Osteocyte (in vitro differentiated cells): ENCODE measurements around the gene DUS2. TPM values are rescaled to one million over a fixed set of nuclear protein-coding genes. Genes with fewer than 3 reads are reported as not detected.
"Not testable (repeated sequence)": the region's sequence is repeated elsewhere in the genome, so short reads cannot be mapped to it uniquely, and the experiment has no call there.

ENCODE experiments used
- DNase-seq: peaks from one replicate; pipeline ENCODE4 v3.0.0; 2021; ENCODE audit warnings: mixed read lengths; ENCODE audit not compliant: unreplicated experiment; ENCODE audit errors: extremely low spot score
- H3K27ac Mint-ChIP-seq: one replicate; pipeline ENCODE4 v1.8.0; 2021; ENCODE audit warnings: mild to moderate bottlenecking, mixed read lengths; ENCODE audit not compliant: unreplicated experiment
- H3K27me3 Mint-ChIP-seq: one replicate; pipeline ENCODE4 v1.8.0; 2021; ENCODE audit warnings: mixed read lengths; ENCODE audit not compliant: unreplicated experiment
- H3K36me3 Mint-ChIP-seq: one replicate; pipeline ENCODE4 v1.8.0; 2021; ENCODE audit warnings: mixed read lengths; ENCODE audit not compliant: unreplicated experiment
- H3K4me1 Mint-ChIP-seq: one replicate; pipeline ENCODE4 v1.8.0; 2021; ENCODE audit warnings: mixed read lengths; ENCODE audit not compliant: unreplicated experiment
- H3K4me3 Mint-ChIP-seq: one replicate; pipeline ENCODE4 v1.8.0; 2021; ENCODE audit warnings: mild to moderate bottlenecking, moderate library complexity, mixed read lengths; ENCODE audit not compliant: unreplicated experiment
- H3K9me3 Mint-ChIP-seq: one replicate; pipeline ENCODE4 v1.8.0; 2021; ENCODE audit warnings: mixed read lengths; ENCODE audit not compliant: unreplicated experiment
- total RNA-seq: library from RNA; stranded (reverse); gene quantifications from 2 replicates; pipeline ENCODE4 v1.2.1, GENCODE V29; 2021
- TF ChIP-seq, protein P1 (sequence below): fragments of 200-600 bp; sonication (generic); IDR thresholded peaks from 2 replicates; pipeline ENCODE4 v1.5.0; 2021; ENCODE audit warnings: antibody characterized with exemption, mild to moderate bottlenecking, moderate library complexity

Gene DUS2
- total RNA-seq, 1 donor from 2014 or later = 17.2 TPM

DNA sequence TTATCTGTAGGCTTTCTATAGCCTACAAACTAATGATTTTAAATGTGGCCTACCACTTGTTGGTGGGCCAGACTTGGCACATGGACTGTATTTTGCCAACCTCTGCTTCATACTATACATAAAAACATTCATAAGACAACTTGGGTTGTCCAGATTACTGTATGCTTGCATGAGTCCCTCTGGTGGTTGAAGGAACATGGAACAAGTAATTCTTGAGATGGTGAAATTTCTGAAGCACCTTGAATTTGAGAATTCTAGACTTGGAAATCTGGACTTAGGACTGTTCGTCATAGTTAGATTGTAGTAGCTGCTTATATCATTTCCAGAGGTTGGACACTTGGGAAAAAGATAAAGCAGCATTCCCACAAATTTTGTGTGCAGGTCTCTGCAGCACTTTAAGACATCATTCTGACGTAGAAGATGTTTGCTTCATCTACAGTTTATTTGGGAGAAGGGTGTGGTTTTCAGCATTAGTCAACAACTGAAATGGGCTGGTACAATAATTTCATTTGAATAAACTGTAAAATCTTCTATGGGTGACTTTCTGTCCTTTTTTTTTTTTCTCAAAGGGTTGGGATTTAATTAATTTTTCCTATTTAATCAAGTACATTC is 93.3 kb downstream of the DUS2 start:
- H3K27ac Mint-ChIP-seq = no peak overlapping the region
- no peak for DNase-seq
- no peaks in the 10 kb centered on the region for H3K36me3 Mint-ChIP-seq
- H3K4me3 Mint-ChIP-seq = no peak overlapping the region
- TF ChIP-seq, protein P1, sequence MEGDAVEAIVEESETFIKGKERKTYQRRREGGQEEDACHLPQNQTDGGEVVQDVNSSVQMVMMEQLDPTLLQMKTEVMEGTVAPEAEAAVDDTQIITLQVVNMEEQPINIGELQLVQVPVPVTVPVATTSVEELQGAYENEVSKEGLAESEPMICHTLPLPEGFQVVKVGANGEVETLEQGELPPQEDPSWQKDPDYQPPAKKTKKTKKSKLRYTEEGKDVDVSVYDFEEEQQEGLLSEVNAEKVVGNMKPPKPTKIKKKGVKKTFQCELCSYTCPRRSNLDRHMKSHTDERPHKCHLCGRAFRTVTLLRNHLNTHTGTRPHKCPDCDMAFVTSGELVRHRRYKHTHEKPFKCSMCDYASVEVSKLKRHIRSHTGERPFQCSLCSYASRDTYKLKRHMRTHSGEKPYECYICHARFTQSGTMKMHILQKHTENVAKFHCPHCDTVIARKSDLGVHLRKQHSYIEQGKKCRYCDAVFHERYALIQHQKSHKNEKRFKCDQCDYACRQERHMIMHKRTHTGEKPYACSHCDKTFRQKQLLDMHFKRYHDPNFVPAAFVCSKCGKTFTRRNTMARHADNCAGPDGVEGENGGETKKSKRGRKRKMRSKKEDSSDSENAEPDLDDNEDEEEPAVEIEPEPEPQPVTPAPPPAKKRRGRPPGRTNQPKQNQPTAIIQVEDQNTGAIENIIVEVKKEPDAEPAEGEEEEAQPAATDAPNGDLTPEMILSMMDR = peak; percentile 46
- peaks cover 6% of the 10 kb centered on the region for H3K9me3 Mint-ChIP-seq
- H3K4me1 Mint-ChIP-seq = peaks cover 2% of the 10 kb centered on the region
- no peaks in the 10 kb centered on the region for H3K27me3 Mint-ChIP-seq

DNA sequence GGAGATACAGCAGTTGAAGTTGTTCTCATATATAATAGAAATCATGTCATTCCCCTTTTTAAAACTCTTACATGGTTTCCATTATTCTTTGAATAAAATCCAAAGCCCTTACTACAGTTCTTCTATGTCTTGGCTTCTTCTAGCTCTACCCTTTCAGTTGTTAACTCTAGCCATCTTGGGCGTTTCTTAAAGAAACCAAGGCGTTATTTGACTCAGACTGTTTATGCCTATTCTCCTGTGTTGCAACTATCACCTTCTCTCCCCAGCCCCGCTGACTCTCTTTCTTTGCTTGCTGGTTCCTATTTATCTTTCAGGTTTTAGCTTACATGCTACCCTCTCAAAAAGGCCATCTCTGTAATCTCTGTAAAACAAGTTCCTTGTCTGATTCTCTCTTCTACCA is 94.8 kb downstream of the DUS2 start:
- H3K27me3 Mint-ChIP-seq = no peaks in the 10 kb centered on the region
- DNase-seq = no peak
- no peak overlapping the region for H3K27ac Mint-ChIP-seq
- H3K4me1 Mint-ChIP-seq = peaks cover 2% of the 10 kb centered on the region
- H3K36me3 Mint-ChIP-seq = no peaks in the 10 kb centered on the region
- H3K9me3 Mint-ChIP-seq = no peaks in the 10 kb centered on the region
- no peak overlapping the region for H3K4me3 Mint-ChIP-seq
- TF ChIP-seq, protein P1 = no peak

DNA sequence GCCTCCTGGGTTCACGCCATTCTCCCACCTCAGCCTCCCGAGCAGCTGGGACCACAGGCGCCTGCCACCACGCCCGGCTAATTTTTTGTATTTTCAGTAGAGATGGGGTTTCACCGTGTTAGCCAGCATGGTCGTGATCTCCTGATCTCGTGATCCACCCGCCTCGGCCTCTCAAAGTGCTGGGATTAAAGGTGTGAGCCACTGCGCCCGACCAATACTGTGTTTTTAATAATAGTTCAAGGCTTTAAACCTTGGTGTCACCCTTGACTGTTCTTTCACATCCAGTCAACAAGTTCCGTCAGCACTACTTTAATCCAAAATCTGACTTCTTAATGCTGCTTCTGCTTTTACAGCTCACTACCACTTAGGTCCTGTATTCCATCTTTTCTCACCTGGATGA is 95.9 kb downstream of the DUS2 start:
- not testable (repeated sequence) for H3K36me3 Mint-ChIP-seq, H3K27me3 Mint-ChIP-seq, DNase-seq, H3K4me3 Mint-ChIP-seq, H3K9me3 Mint-ChIP-seq, H3K27ac Mint-ChIP-seq, H3K4me1 Mint-ChIP-seq

DNA sequence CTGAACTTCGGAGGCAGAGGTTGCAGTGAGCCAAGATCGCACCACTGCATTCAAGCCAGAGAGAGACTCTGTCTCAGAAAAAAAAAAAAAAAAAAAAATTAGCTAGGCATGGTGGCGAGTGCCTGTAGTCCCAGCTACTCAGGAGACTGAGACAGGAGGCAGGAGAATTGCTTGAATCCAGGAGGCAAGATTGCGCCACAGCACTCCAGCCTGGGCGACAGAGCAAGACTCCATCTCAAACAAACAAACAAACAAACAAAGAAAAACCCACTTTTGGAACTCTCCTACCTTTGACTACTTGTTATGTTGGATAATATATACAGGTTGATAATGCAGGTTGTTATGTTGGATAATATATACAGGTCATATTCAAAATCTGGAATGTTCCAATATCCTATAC is 97.4 kb downstream of the DUS2 start:
- not testable (repeated sequence) for DNase-seq, H3K4me1 Mint-ChIP-seq, H3K27me3 Mint-ChIP-seq, H3K27ac Mint-ChIP-seq, H3K36me3 Mint-ChIP-seq, H3K4me3 Mint-ChIP-seq, H3K9me3 Mint-ChIP-seq

DNA sequence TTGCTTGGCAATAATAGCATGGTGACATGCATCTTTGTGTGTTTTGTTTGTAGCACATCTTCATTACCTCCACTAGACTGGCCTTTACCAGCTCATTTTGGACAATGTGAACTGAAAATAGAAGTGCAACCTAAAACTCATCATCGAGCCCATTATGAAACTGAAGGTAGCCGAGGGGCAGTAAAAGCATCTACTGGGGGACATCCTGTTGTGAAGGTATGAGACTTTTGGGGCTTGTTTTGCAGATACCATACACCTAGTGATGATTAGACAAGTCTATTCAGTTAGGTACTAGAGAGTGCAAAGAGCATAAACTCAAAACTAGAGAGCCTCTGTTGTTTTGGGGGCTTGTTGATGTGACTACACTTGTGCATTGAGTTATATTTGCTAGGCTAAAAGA is 103.3 kb downstream of the DUS2 start:
- no peaks in the 10 kb centered on the region for H3K27me3 Mint-ChIP-seq
- no peak overlapping the region for H3K27ac Mint-ChIP-seq
- no peak overlapping the region for H3K4me3 Mint-ChIP-seq
- peaks cover 21% of the 10 kb centered on the region for H3K4me1 Mint-ChIP-seq
- no peak for DNase-seq
- H3K36me3 Mint-ChIP-seq = peaks cover 16% of the 10 kb centered on the region
- H3K9me3 Mint-ChIP-seq = no peaks in the 10 kb centered on the region
- TF ChIP-seq, protein P1 = no peak

DNA sequence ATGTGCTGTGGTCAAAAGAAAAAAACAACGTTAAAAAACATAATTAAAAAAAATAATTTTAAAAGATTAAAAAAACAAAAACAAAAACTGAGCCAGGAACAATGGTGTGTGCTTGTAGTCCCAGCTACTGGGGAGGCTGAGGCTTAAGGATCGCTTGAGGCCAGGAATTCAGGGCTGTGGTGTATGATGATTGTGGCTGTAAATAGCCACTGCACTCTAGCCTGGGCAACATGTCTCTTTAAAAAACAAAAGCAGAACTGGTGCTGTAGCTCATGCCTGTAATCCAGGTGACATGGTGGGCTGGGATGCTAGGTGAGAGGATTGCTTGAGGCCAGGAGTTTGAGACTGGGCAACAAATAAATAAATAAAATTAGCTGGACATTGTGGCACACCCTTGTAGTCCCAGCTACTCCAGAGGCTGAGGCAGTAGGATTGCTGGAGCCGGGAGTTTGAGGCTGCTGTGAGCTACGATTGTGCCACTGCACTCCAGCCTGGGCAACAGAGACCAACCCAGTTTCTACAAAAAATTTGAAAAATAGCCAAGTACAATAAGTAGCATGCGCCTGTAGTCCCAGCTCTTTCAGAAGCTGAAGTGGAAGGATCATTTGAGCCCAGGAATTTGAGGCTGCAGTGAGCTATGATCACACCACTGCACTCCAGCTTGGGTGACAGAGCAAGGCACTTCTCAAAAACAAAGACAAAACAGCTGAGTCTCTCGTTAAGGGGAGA is 105.7 kb downstream of the DUS2 start:
- DNase-seq = no peak
- no peaks in the 10 kb centered on the region for H3K27me3 Mint-ChIP-seq
- peaks cover 31% of the 10 kb centered on the region for H3K4me1 Mint-ChIP-seq
- TF ChIP-seq, protein P1 = no peak
- peak overlapping the region; percentile 68 for H3K27ac Mint-ChIP-seq
- no peak overlapping the region for H3K4me3 Mint-ChIP-seq
- peaks cover 19% of the 10 kb centered on the region for H3K36me3 Mint-ChIP-seq
- no peaks in the 10 kb centered on the region for H3K9me3 Mint-ChIP-seq
